Parathyroid adenoma (tissue), 2 donors: Measurements from ENCODE around the gene AQR.

Experiments used
- H2AFZ ChIP-seq: fragments of 300-600 bp; sonication (generic); one replicate; pipeline ENCODE4 v1.7.0; 2017; ENCODE audit warnings: antibody characterized with exemption, mild to moderate bottlenecking
- H3K27ac ChIP-seq: fragments of 300-600 bp; sonication (generic); one replicate; pipeline ENCODE4 v1.7.0; 2017
- H3K27me3 ChIP-seq: fragments of 300-600 bp; sonication (generic); one replicate; pipeline ENCODE4 v1.7.0; 2017; ENCODE audit warnings: low read length; ENCODE audit not compliant: control insufficient read depth, insufficient read depth
- H3K36me3 ChIP-seq: fragments of 300-600 bp; sonication (generic); one replicate; pipeline ENCODE4 v1.7.0; 2017; ENCODE audit warnings: low read length; ENCODE audit not compliant: control insufficient read depth, insufficient read depth
- H3K4me1 ChIP-seq: fragments of 300-600 bp; sonication (generic); one replicate; pipeline ENCODE4 v1.7.0; 2017; ENCODE audit warnings: control low read depth
- H3K4me2 ChIP-seq: fragments of 300-600 bp; sonication (generic); one replicate; pipeline ENCODE4 v1.7.0; 2017; ENCODE audit warnings: low read length
- H3K4me3 ChIP-seq: fragments of 300-600 bp; sonication (generic); one replicate; pipeline ENCODE4 v1.7.0; 2017; ENCODE audit warnings: low read depth, low read length
- H3K79me2 ChIP-seq: fragments of 300-600 bp; sonication (generic); one replicate; pipeline ENCODE4 v1.7.0; 2017; ENCODE audit warnings: control low read depth
- H3K9ac ChIP-seq: fragments of 300-600 bp; sonication (generic); one replicate; pipeline ENCODE4 v1.7.0; 2017; ENCODE audit warnings: mild to moderate bottlenecking
- H3K9me3 ChIP-seq: fragments of 300-600 bp; sonication (generic); one replicate; pipeline ENCODE4 v1.7.0; 2017; ENCODE audit warnings: low read length; ENCODE audit not compliant: control insufficient read depth
- TF ChIP-seq, protein P1 (sequence below): fragments of 300-600 bp; sonication (generic); IDR thresholded peaks from one replicate; pipeline ENCODE4 v1.7.0; 2017; ENCODE audit warnings: antibody characterized with exemption, mild to moderate bottlenecking
- donor health status: primary hyperparathyroidism.

The AQR gene

DNA sequence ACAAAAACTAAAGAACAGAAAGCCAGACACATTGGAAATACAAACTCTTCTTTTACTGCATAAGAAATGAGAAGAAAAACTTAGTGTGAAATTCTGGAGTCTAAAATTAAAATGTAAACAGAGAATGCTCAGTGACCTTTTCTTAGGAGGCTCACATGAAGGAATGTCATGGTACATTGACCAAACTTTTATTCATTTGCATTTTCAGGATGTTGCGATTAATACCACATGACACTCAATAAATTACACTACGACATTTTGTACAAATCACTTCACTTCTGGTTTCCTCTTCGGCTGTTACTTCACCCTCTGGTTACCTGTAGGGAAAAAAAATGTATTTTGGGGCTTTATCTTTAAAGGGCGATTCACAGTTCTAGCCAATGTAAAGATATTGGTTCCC is 117.8 kb downstream of the AQR start:
- Histone ChIP-seq H3K9ac (no peak overlapping the region), H3K4me3 (no peak overlapping the region), H3K4me1 (peaks cover 3% of the 10 kb centered on the region), H3K27ac (no peak overlapping the region), H3K36me3 (no peaks in the 10 kb centered on the region), H3K27me3 (no peaks in the 10 kb centered on the region), H2AFZ (no peak overlapping the region), H3K4me2 (no peak overlapping the region), H3K79me2 (no peaks in the 10 kb centered on the region), H3K9me3 (no peaks in the 10 kb centered on the region)
- TF ChIP-seq, protein P1, sequence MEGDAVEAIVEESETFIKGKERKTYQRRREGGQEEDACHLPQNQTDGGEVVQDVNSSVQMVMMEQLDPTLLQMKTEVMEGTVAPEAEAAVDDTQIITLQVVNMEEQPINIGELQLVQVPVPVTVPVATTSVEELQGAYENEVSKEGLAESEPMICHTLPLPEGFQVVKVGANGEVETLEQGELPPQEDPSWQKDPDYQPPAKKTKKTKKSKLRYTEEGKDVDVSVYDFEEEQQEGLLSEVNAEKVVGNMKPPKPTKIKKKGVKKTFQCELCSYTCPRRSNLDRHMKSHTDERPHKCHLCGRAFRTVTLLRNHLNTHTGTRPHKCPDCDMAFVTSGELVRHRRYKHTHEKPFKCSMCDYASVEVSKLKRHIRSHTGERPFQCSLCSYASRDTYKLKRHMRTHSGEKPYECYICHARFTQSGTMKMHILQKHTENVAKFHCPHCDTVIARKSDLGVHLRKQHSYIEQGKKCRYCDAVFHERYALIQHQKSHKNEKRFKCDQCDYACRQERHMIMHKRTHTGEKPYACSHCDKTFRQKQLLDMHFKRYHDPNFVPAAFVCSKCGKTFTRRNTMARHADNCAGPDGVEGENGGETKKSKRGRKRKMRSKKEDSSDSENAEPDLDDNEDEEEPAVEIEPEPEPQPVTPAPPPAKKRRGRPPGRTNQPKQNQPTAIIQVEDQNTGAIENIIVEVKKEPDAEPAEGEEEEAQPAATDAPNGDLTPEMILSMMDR = no peak

DNA sequence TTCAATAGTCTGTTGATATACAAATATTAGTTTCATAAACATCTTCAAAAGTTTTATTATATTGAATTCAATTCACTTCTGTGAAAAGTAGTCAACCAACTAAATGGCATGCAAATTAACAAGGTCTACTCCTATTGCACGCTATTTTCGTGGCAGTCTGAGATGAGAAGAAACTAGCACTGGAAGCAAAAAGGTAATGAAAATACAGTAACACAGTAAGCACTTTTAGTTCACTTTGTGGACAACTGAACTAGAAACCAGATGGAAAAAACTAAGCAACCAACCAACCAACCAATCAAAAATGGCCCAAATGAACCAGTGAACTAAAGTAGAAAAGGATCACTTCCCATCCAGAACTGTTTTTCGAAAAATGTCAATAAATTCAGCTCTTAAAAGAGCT is 118.5 kb downstream of the AQR start:
- no peak overlapping the region for H3K4me2 ChIP-seq
- no peak overlapping the region for H3K4me3 ChIP-seq
- TF ChIP-seq, protein P1 = no peak
- no peaks in the 10 kb centered on the region for H3K36me3 ChIP-seq
- H3K9ac ChIP-seq = no peak overlapping the region
- H2AFZ ChIP-seq = no peak overlapping the region
- no peak overlapping the region for H3K27ac ChIP-seq
- no peaks in the 10 kb centered on the region for H3K9me3 ChIP-seq
- H3K4me1 ChIP-seq = peaks cover 3% of the 10 kb centered on the region
- H3K79me2 ChIP-seq = no peaks in the 10 kb centered on the region
- no peaks in the 10 kb centered on the region for H3K27me3 ChIP-seq

- H3K27me3 ChIP-seq = no peaks in the 10 kb centered on the region
- H3K9me3 ChIP-seq = no peaks in the 10 kb centered on the region
- TF ChIP-seq, protein P1 = no peak
- no peak overlapping the region for H3K4me2 ChIP-seq
- peaks cover 2% of the 10 kb centered on the region for H3K4me1 ChIP-seq
- H3K36me3 ChIP-seq = no peaks in the 10 kb centered on the region
- H3K79me2 ChIP-seq = no peaks in the 10 kb centered on the region
- H3K4me3 ChIP-seq = no peak overlapping the region
- H3K9ac ChIP-seq = no peak overlapping the region
- H3K27ac ChIP-seq = no peak overlapping the region
- H2AFZ ChIP-seq = no peak overlapping the region
Measured at GRCh38 chr15:34850121-34850520, 119.4 kb downstream of the AQR start.

GRCh38 chr15:34849364-34849959 is 120.1 kb downstream of the AQR start:
- no peaks in the 10 kb centered on the region for H3K27me3 ChIP-seq
- H3K4me1 ChIP-seq = no peaks in the 10 kb centered on the region
- H3K4me2 ChIP-seq = no peak overlapping the region
- TF ChIP-seq, protein P1 = no peak
- H3K79me2 ChIP-seq = no peaks in the 10 kb centered on the region
- H3K4me3 ChIP-seq = no peak overlapping the region
- no peaks in the 10 kb centered on the region for H3K36me3 ChIP-seq
- no peak overlapping the region for H2AFZ ChIP-seq
- H3K9ac ChIP-seq = no peak overlapping the region
- H3K9me3 ChIP-seq = no peaks in the 10 kb centered on the region
- H3K27ac ChIP-seq = no peak overlapping the region

- Histone ChIP-seq H2AFZ (no peak overlapping the region), H3K79me2 (no peaks in the 10 kb centered on the region), H3K9me3 (no peaks in the 10 kb centered on the region), H3K4me2 (no peak overlapping the region), H3K4me1 (no peaks in the 10 kb centered on the region), H3K27ac (no peak overlapping the region), H3K36me3 (no peaks in the 10 kb centered on the region), H3K9ac (no peak overlapping the region), H3K27me3 (no peaks in the 10 kb centered on the region), H3K4me3 (no peak overlapping the region)
- TF ChIP-seq, protein P1 = no peak
Measured at GRCh38 chr15:34847598-34847997, 121.9 kb downstream of the AQR start.
